Stimulated activated CD8-positive, alpha-beta memory T cell treated with anti-CD3 and anti-CD28 coated beads, Interleukin-4, amount 100 ng/mL, for 4 hours (primary cell): Measurements from ENCODE around the gene COPE.
"Not testable (repeated sequence)": the region's sequence is repeated elsewhere in the genome, so short reads cannot be mapped to it uniquely, and the experiment has no call there.

ENCODE experiments used
- DNase-seq, 2 donors: peaks; one replicate each; pipeline ENCODE4 v3.0.0-alpha.2; 2020; ENCODE audit warnings: low read depth in 2 of 2, low spot score in 1 of 2

COPE gene

GRCh38 chr19:18908917-18909619 is 10.1 kb downstream of the COPE start:
- no peak for DNase-seq

- no peak for DNase-seq
Measured at GRCh38 chr19:18906605-18907519, 12.3 kb downstream of the COPE start.

- no peak for DNase-seq
Measured at GRCh38 chr19:18905513-18906236, 13.5 kb downstream of the COPE start.

- DNase-seq: no peak
Measured at GRCh38 chr19:18905058-18905456, 14.1 kb downstream of the COPE start.

GRCh38 chr19:18904334-18905057 is 14.7 kb downstream of the COPE start:
- DNase-seq: no peak

GRCh38 chr19:18903156-18904037 is 15.8 kb downstream of the COPE start:
- DNase-seq: no peak

GRCh38 chr19:18902519-18902918 is 16.7 kb downstream of the COPE start:
- not testable (repeated sequence) for DNase-seq

- DNase-seq: no peak
Measured at GRCh38 chr19:18901491-18901890, 17.7 kb downstream of the COPE start.

- DNase-seq: no peak
Measured at GRCh38 chr19:18900700-18901481, 18.3 kb downstream of the COPE start.

- DNase-seq: no peak
Measured at GRCh38 chr19:18899624-18900560, 19.3 kb downstream of the COPE start.

- no peak for DNase-seq
Measured at GRCh38 chr19:18898607-18899408, 20.4 kb downstream of the COPE start.

- no peak for DNase-seq
Measured at GRCh38 chr19:18898081-18898606, 21.0 kb downstream of the COPE start.

GRCh38 chr19:18897094-18898029 is 21.8 kb downstream of the COPE start:
- DNase-seq: no peak

GRCh38 chr19:18896421-18896841 is 22.8 kb downstream of the COPE start:
- no peak for DNase-seq

GRCh38 chr19:18895824-18896341 is 23.3 kb downstream of the COPE start, which contains the start of gene CERS1:
Gene CERS1 (minus strand): TSS chr19:18896158. CDS start chr19:18896072, 86 bp downstream.
- no peak for DNase-seq
